GM10266 (cell line): Measurements from ENCODE around the gene CPNE9.

ENCODE experiments used
- DNase-seq: peaks from one replicate; pipeline ENCODE4 v3.0.0; 2012; ENCODE audit errors: extremely low spot score
- CTCF ChIP-seq: IDR thresholded peaks from 2 replicates; pipeline ENCODE4 v1.5.1; 2012; ENCODE audit warnings: mild to moderate bottlenecking, low read depth; ENCODE audit not compliant: control insufficient read depth, insufficient read depth; ENCODE audit errors: missing control alignments

Gene CPNE9

GRCh38 chr3:9695746-9696145 lies 7.9 kb upstream of the CPNE9 start:
- TF ChIP-seq CTCF: no peak
- no peak for DNase-seq

GRCh38 chr3:9696480-9697220 lies 7.0 kb upstream of the CPNE9 start:
- DNase-seq: no peak
- no peak for TF ChIP-seq CTCF

GRCh38 chr3:9697892-9698291 lies 5.7 kb upstream of the CPNE9 start:
- no peak for DNase-seq
- no peak for TF ChIP-seq CTCF

GRCh38 chr3:9698293-9698692 lies 5.3 kb upstream of the CPNE9 start:
- TF ChIP-seq CTCF: no peak
- no peak for DNase-seq

- no peak for TF ChIP-seq CTCF
- no peak for DNase-seq
Observed at GRCh38 chr3:9700536-9700935, 3.1 kb upstream of the CPNE9 start.

- DNase-seq: no peak
- TF ChIP-seq CTCF: no peak
Observed at GRCh38 chr3:9701006-9701405, 2.6 kb upstream of the CPNE9 start.

GRCh38 chr3:9701711-9702110 lies 1.9 kb upstream of the CPNE9 start:
- DNase-seq: no peak
- TF ChIP-seq CTCF: no peak
